Measurements from ENCODE around the gene ZSCAN23. TPM values are rescaled to one million over a fixed set of nuclear protein-coding genes. Genes with fewer than 3 reads are reported as not detected.

Gene ZSCAN23
- total and polyA plus RNA-seq, 8 donors: 0.23 to 5.3 (median 0.67) TPM; not detected in 4

DNA sequence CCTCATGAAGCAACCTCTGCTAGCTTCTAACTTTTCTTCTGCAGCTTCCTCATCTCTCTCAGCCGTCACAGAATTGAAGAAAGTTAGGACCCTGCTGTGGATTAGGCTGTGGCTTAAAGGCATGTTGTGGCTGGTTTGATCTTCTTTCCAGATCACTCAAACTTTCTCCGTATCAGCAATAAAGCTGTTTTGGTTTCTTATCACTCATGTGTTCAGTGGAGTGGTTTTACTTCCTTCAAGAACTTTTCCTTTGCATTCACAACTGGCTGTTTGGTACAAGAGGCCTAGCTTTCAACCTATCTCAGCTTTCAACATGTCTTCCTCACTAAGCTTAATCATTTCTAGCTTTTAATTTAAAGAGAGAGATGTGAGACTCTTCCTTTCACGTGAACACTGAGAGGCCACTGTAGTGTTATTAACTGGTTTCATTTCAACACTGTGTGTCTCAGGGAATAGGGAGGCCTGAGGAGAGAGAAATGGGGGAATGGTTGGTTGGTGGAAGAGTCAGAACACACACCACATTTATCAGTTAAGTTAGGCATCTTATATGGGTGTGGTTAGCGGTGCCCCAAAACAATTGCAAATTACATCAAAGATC is 17.2 kb downstream of the ZSCAN23 start:
- 74 to 84% (median 82%) methylated on average over 4 of the region's 4 CpGs for WGBS, 5 donors
- no peak for TF ChIP-seq POLR2A (IDR thresholded peaks at IDR 0.05)
- TF ChIP-seq, protein P1, sequence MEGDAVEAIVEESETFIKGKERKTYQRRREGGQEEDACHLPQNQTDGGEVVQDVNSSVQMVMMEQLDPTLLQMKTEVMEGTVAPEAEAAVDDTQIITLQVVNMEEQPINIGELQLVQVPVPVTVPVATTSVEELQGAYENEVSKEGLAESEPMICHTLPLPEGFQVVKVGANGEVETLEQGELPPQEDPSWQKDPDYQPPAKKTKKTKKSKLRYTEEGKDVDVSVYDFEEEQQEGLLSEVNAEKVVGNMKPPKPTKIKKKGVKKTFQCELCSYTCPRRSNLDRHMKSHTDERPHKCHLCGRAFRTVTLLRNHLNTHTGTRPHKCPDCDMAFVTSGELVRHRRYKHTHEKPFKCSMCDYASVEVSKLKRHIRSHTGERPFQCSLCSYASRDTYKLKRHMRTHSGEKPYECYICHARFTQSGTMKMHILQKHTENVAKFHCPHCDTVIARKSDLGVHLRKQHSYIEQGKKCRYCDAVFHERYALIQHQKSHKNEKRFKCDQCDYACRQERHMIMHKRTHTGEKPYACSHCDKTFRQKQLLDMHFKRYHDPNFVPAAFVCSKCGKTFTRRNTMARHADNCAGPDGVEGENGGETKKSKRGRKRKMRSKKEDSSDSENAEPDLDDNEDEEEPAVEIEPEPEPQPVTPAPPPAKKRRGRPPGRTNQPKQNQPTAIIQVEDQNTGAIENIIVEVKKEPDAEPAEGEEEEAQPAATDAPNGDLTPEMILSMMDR (IDR thresholded peaks at IDR 0.05): no peak
- no peak for TF ChIP-seq POLR2AphosphoS5 (IDR thresholded peaks at IDR 0.05)
- TF ChIP-seq EP300 (IDR thresholded peaks at IDR 0.05): no peak
- intact Hi-C loops (cut with DNase I; ENCODE audit: low total_unique reads): no loop called here
- DNase-seq: no peak
- H3K36me3 ChIP-seq: peaks cover 0 to 17% (median 7%) of the 10 kb centered on the region in 4 donors
- H3K9me3 ChIP-seq: peaks cover 0 to 7% (median 6%) of the 10 kb centered on the region in 4 donors
- H3K4me1 ChIP-seq: no peaks in the 10 kb centered on the region
- no peak overlapping the region for H3K27ac ChIP-seq
- peaks cover 0 to 5% (median 0%) of the 10 kb centered on the region in 3 donors for H3K27me3 ChIP-seq
- H3K4me3 ChIP-seq: no peak overlapping the region

DNA sequence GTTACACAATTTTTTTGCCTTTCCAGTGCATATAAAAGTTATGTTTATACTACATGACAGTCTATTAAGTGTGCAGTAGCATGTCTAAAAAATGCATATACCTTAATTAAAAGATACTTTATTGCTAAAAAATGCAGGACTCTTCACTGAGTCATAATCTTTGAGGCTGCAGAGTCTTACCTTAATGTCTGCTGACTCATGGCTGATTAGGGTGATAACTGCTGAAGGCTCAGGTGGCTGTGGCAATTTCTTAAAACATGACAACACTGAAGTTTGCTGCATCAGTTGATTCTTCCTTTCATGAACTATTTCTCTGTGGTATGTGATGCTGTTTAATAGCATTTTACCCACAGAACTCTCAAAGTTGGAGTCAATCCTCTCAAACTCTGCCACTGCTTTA is 19.1 kb downstream of the ZSCAN23 start:
- intact Hi-C loops (cut with DNase I; ENCODE audit: low total_unique reads): no loop called here
- TF ChIP-seq EP300 (IDR thresholded peaks at IDR 0.05) (no peak), POLR2A (IDR thresholded peaks at IDR 0.05) (no peak), POLR2AphosphoS5 (IDR thresholded peaks at IDR 0.05) (no peak)
- TF ChIP-seq, protein P1 (IDR thresholded peaks at IDR 0.05): no peak
- H3K36me3 ChIP-seq: peaks cover 0 to 17% (median 7%) of the 10 kb centered on the region in 4 donors

DNA sequence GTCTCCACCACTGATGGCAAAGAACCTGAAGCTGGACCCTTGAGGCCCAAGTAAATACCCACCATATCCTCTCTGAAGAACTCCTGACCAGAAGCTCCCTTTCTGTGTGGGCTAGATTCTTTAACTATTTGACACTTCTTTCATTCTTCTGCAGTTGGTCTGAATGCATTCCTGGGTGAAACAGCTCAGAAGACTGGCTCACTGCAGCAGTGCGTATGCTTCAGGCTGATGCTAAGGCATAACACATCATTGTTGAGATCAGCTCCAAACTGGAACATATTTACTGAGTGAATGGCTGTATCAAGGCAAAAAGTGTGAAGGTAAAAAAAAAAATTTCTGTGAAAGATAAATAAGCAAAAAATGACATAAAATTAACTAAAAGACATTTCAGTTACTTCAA is 19.7 kb downstream of the ZSCAN23 start:
- Histone ChIP-seq H3K4me1 (no peaks in the 10 kb centered on the region), H3K36me3 (peaks cover 0 to 17% (median 7%) of the 10 kb centered on the region in 4 donors), H3K9me3 (peaks cover 0 to 7% (median 6%) of the 10 kb centered on the region in 4 donors), H3K4me3 (no peak overlapping the region), H3K27ac (no peak overlapping the region), H3K27me3 (no peaks in the 10 kb centered on the region)
- intact Hi-C loops (cut with DNase I; ENCODE audit: low total_unique reads): no loop called here
- TF ChIP-seq POLR2A (IDR thresholded peaks at IDR 0.05): no peak
- TF ChIP-seq, protein P1 (IDR thresholded peaks at IDR 0.05): no peak
- TF ChIP-seq EP300 (IDR thresholded peaks at IDR 0.05): no peak
- no peak for TF ChIP-seq POLR2AphosphoS5 (IDR thresholded peaks at IDR 0.05)
- no peak for DNase-seq
- WGBS, 5 donors: 91 to 100% (median 98%) methylated on average over 1 of the region's 1 CpG

More for the DNA sequence above, 19.1 kb downstream of the ZSCAN23 start:
- no peak for DNase-seq
- H3K4me1 ChIP-seq: no peaks in the 10 kb centered on the region
- H3K4me3 ChIP-seq: no peak overlapping the region
- H3K27ac ChIP-seq: no peak overlapping the region
- no peaks in the 10 kb centered on the region for H3K27me3 ChIP-seq
- H3K9me3 ChIP-seq: peaks cover 0 to 7% (median 6%) of the 10 kb centered on the region in 4 donors

DNA sequence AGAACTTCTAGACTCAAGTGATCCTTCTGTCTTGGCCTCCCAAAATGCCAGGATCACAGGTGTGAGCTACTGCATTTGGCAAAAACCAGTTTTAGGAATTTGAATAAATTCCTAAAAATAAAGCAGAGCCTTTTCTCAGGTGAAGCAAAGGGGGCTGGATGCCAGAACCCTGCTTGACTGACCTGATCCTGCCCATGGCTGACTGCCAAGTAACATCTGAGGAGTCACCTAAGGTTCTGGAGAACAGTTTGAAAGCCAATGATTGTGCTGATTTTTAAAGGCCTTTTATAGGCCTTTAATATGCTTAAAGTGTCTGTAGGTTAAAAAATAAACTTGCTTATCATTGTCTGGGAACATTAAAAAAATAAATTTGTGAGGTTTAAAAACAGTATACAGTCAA is 29.6 kb downstream of the ZSCAN23 start:
- no peak for DNase-seq
- Histone ChIP-seq H3K36me3 (no peaks in the 10 kb centered on the region), H3K9me3 (peaks cover 0 to 16% (median 0%) of the 10 kb centered on the region in 4 donors), H3K4me1 (no peaks in the 10 kb centered on the region), H3K27me3 (peaks cover 0 to 5% (median 0%) of the 10 kb centered on the region in 3 donors), H3K4me3 (no peak overlapping the region), H3K27ac (no peak overlapping the region)
- TF ChIP-seq POLR2AphosphoS5 (IDR thresholded peaks at IDR 0.05) (no peak), EP300 (IDR thresholded peaks at IDR 0.05) (no peak), POLR2A (IDR thresholded peaks at IDR 0.05) (no peak)
- TF ChIP-seq, protein P1 (IDR thresholded peaks at IDR 0.05): no peak
- intact Hi-C loops (cut with DNase I; ENCODE audit: low total_unique reads): no loop called here
